Measurements from ENCODE around the gene SLC9A5. TPM values are rescaled to one million over a fixed set of nuclear protein-coding genes. Genes with fewer than 3 reads are reported as not detected.

The SLC9A5 gene
- total and polyA plus RNA-seq, 10 of the 15 experiments (the other 5 are each of a cell fraction or from before 2014, with no cell fraction given), result 0.26 to 5.7 (median 1.5) TPM

DNA sequence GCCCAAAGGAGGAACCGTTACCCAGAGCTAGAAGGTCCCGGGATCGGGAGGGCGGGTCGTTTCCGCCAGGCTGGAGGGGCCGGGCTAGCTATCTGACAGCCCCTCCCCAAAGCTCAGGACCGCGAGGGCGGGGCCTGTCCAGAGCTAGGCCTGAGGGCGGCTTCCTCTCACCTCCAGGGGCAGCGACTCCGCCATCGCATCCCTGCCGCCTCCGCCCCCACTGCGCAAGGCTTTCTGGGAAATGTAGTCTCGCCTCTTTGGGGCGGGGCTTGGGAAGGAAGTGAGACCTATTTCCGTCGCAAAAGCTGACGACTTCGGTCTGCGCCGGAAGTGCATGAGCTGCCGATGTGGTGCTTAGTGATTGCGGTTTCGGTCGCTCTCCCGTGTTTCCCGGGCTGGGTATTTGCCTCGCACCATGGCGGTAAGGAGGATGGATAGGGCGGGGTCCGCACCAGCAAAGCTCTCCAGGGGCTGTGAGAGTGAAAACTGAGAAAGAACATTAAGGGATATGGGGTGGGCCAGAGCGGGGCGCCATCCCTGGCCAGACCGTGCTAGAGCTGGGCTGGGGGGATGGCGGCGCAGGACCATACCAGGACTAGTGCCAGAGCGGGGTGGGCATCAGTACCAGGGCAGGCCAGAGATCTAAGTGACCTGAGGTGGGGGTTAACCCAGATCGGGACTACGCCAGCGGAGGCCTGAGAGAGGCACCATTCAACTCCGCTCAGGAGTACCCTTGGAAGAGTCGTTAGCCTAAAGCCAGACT lies 21.8 kb upstream of the SLC9A5 start, which contains the start of gene TMEM208 (continued):
- peak; percentile 37; the same call in 1 of the 2 replicates for TF ChIP-seq POLR2AphosphoS2 (IDR thresholded peaks at IDR 0.05; ENCODE audit: low read depth, low read length)
- peak; percentile 58; the same call in 1 of the 2 replicates for TF ChIP-seq LARP7 (IDR thresholded peaks at IDR 0.05)
- peak; percentile 100 for TF ChIP-seq CREB1 (IDR thresholded peaks at IDR 0.05; ENCODE audit: low read depth)
- TF ChIP-seq, protein P1, sequence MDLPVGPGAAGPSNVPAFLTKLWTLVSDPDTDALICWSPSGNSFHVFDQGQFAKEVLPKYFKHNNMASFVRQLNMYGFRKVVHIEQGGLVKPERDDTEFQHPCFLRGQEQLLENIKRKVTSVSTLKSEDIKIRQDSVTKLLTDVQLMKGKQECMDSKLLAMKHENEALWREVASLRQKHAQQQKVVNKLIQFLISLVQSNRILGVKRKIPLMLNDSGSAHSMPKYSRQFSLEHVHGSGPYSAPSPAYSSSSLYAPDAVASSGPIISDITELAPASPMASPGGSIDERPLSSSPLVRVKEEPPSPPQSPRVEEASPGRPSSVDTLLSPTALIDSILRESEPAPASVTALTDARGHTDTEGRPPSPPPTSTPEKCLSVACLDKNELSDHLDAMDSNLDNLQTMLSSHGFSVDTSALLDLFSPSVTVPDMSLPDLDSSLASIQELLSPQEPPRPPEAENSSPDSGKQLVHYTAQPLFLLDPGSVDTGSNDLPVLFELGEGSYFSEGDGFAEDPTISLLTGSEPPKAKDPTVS (IDR thresholded peaks at IDR 0.05; ENCODE audit: low read depth, low read length), result no peak
- peak; percentile 86; the same call in 1 of the 2 replicates for TF ChIP-seq ZNF207 (IDR thresholded peaks at IDR 0.05; ENCODE audit: borderline replicate concordance)
- TF ChIP-seq RFX5 (IDR thresholded peaks at IDR 0.05; ENCODE audit: low read depth, low read length), result no peak
- TF ChIP-seq RUNX3 (IDR thresholded peaks at IDR 0.05; ENCODE audit: low read length), result peak; percentile 99
- peak; percentile 96 for TF ChIP-seq TARDBP (IDR thresholded peaks at IDR 0.05; ENCODE audit: borderline replicate concordance)
- TF ChIP-seq KDM1A (IDR thresholded peaks at IDR 0.05; ENCODE audit: borderline replicate concordance), result no peak
- peak; percentile 34 to 70; a peak in 2 of 4 replicates for TF ChIP-seq BHLHE40 (IDR thresholded peaks at IDR 0.05; ENCODE audit: borderline replicate concordance in 1 of 2, low read depth in 2 of 2, low read length in 1 of 2)
- TF ChIP-seq, protein P2, sequence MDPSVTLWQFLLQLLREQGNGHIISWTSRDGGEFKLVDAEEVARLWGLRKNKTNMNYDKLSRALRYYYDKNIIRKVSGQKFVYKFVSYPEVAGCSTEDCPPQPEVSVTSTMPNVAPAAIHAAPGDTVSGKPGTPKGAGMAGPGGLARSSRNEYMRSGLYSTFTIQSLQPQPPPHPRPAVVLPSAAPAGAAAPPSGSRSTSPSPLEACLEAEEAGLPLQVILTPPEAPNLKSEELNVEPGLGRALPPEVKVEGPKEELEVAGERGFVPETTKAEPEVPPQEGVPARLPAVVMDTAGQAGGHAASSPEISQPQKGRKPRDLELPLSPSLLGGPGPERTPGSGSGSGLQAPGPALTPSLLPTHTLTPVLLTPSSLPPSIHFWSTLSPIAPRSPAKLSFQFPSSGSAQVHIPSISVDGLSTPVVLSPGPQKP (IDR thresholded peaks at IDR 0.05; ENCODE audit: low read depth, low read length), result peak; percentile 94
- peak; percentile 94 for TF ChIP-seq YY1 (IDR thresholded peaks at IDR 0.05; ENCODE audit: low read depth, low read length)
- TF ChIP-seq ASH2L (IDR thresholded peaks at IDR 0.05; ENCODE audit: borderline replicate concordance, low read depth), result no peak
- TF ChIP-seq NR2C2 (IDR thresholded peaks at IDR 0.05; ENCODE audit: borderline replicate concordance, control insufficient read depth, insufficient read length, low read depth), result no peak
- no peak for TF ChIP-seq CBX5 (IDR thresholded peaks at IDR 0.05; ENCODE audit: low read depth)
- TF ChIP-seq ESRRA (IDR thresholded peaks at IDR 0.05; ENCODE audit: low read length), result peak; percentile 87; the same call in 1 of the 2 replicates
- peak; percentile 53 for TF ChIP-seq TBL1XR1 (IDR thresholded peaks at IDR 0.05; ENCODE audit: low read depth, low read length)
- TF ChIP-seq, protein P3, sequence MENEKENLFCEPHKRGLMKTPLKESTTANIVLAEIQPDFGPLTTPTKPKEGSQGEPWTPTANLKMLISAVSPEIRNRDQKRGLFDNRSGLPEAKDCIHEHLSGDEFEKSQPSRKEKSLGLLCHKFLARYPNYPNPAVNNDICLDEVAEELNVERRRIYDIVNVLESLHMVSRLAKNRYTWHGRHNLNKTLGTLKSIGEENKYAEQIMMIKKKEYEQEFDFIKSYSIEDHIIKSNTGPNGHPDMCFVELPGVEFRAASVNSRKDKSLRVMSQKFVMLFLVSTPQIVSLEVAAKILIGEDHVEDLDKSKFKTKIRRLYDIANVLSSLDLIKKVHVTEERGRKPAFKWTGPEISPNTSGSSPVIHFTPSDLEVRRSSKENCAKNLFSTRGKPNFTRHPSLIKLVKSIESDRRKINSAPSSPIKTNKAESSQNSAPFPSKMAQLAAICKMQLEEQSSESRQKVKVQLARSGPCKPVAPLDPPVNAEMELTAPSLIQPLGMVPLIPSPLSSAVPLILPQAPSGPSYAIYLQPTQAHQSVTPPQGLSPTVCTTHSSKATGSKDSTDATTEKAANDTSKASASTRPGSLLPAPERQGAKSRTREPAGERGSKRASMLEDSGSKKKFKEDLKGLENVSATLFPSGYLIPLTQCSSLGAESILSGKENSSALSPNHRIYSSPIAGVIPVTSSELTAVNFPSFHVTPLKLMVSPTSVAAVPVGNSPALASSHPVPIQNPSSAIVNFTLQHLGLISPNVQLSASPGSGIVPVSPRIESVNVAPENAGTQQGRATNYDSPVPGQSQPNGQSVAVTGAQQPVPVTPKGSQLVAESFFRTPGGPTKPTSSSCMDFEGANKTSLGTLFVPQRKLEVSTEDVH (IDR thresholded peaks at IDR 0.05; ENCODE audit: low read depth, partially characterized antibody), result peak; percentile 98
- TF ChIP-seq, protein P4, sequence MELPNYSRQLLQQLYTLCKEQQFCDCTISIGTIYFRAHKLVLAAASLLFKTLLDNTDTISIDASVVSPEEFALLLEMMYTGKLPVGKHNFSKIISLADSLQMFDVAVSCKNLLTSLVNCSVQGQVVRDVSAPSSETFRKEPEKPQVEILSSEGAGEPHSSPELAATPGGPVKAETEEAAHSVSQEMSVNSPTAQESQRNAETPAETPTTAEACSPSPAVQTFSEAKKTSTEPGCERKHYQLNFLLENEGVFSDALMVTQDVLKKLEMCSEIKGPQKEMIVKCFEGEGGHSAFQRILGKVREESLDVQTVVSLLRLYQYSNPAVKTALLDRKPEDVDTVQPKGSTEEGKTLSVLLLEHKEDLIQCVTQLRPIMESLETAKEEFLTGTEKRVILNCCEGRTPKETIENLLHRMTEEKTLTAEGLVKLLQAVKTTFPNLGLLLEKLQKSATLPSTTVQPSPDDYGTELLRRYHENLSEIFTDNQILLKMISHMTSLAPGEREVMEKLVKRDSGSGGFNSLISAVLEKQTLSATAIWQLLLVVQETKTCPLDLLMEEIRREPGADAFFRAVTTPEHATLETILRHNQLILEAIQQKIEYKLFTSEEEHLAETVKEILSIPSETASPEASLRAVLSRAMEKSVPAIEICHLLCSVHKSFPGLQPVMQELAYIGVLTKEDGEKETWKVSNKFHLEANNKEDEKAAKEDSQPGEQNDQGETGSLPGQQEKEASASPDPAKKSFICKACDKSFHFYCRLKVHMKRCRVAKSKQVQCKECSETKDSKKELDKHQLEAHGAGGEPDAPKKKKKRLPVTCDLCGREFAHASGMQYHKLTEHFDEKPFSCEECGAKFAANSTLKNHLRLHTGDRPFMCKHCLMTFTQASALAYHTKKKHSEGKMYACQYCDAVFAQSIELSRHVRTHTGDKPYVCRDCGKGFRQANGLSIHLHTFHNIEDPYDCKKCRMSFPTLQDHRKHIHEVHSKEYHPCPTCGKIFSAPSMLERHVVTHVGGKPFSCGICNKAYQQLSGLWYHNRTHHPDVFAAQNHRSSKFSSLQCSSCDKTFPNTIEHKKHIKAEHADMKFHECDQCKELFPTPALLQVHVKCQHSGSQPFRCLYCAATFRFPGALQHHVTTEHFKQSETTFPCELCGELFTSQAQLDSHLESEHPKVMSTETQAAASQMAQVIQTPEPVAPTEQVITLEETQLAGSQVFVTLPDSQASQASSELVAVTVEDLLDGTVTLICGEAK (IDR thresholded peaks at IDR 0.05; ENCODE audit: borderline replicate concordance), result peak; percentile 99
- peak; percentile 93 for TF ChIP-seq SP1 (IDR thresholded peaks at IDR 0.05; ENCODE audit: low read depth, low read length)
- no peak for TF ChIP-seq PAX8 (IDR thresholded peaks at IDR 0.05)
